Stomach (tissue), 9 donors: Measurements from ENCODE around the gene AFAP1. TPM values are rescaled to one million over a fixed set of nuclear protein-coding genes. Genes with fewer than 3 reads are reported as not detected.

ENCODE experiments used
- DNase-seq, 2 donors: peaks; one replicate each; pipeline versions ENCODE4 v3.0.0 to v3.0.0-alpha.2; 2013 to 2019
- H3K27ac ChIP-seq, 5 donors: fragments of 200-600 bp in 4 of 5; sonication (generic) in 4 of 5; one replicate each; pipeline ENCODE4 v1.5.1; 2013 to 2019; ENCODE audit warnings: mild to moderate bottlenecking in 1 of 5, moderate library complexity in 1 of 5
- H3K27me3 ChIP-seq, 3 donors: fragments of 200-600 bp; sonication (generic); one replicate each; pipeline ENCODE4 v1.5.1; 2017 to 2019; ENCODE audit warnings: mixed run types in 1 of 3
- H3K36me3 ChIP-seq, 4 donors: fragments of 200-600 bp; sonication (generic); 1 replicate in 3 of 4; 2 replicates in 1 of 4; pipeline ENCODE4 v1.5.1; 2016 to 2019
- H3K4me1 ChIP-seq, 4 donors: fragments of 200-600 bp; sonication (generic); one replicate each; pipeline ENCODE4 v1.5.1; 2016 to 2019
- H3K4me3 ChIP-seq, 4 donors: fragments of 200-600 bp; sonication (generic) in 3 of 4; one replicate each; pipeline ENCODE4 v1.5.1; 2016 to 2019; ENCODE audit warnings: mild to moderate bottlenecking in 1 of 4
- H3K9me3 ChIP-seq, 4 donors: fragments of 200-600 bp; sonication (generic); one replicate each; pipeline ENCODE4 v1.5.1; 2016 to 2019
- EP300 ChIP-seq: sonication (generic); formaldehyde crosslinking; IDR thresholded peaks from one replicate; pipeline ENCODE4 v1.6.1; 2017; ENCODE audit warnings: antibody characterized with exemption
- POLR2A ChIP-seq, 4 donors: fragments of 450-650 bp; IDR thresholded peaks; one replicate each; pipeline ENCODE4 v1.6.1; 2016; ENCODE audit warnings: antibody characterized with exemption in 4 of 4, control low read depth in 2 of 4, mild to moderate bottlenecking in 1 of 4, moderate library complexity in 1 of 4
- POLR2AphosphoS5 ChIP-seq, 3 donors: sonication (generic); formaldehyde crosslinking; IDR thresholded peaks; one replicate each; pipeline ENCODE4 v1.6.1; 2016; ENCODE audit warnings: antibody characterized with exemption in 3 of 3
- WGBS, 5 donors: extraction: QIAGEN DNeasy Blood & Tissue Kit in 3 of 5; methylation state at CpG; one replicate each; pipeline versions ENCODE4 v1.1.5 to v1.1.7; 2013 to 2018; 5-methylcytosine and 5-hydroxymethylcytosine counted together
- intact Hi-C: fragments of 100-400 bp; cut with DNase I; formaldehyde crosslinking; loops from one replicate; pipeline ENCODE4 v1.15.1; 2023; ENCODE audit warnings: low total_unique reads
- polyA plus RNA-seq, 3 donors: library from polyadenylated mRNA; stranded (reverse); fragments of 200-250 nt; gene quantifications; one replicate each; pipeline ENCODE4 v1.2.3, GENCODE V29; 2013
- total RNA-seq, 5 donors: library from RNA; depleted of rRNA; stranded (reverse); fragments of >200 nt; gene quantifications; one replicate each; pipeline versions ENCODE4 v1.1.0 to v1.2.3, GENCODE V29; 2014 to 2016
- TF ChIP-seq, protein P1 (sequence below), 7 experiments: fragments of 450-650 bp in 4 of 7; fragments of 200-600 bp in 3 of 7; sonication (generic) in 3 of 7; IDR thresholded peaks; one replicate each; pipeline ENCODE4 v1.5.1; 2016 to 2019; ENCODE audit warnings: antibody characterized with exemption in 7 of 7, control low read depth in 2 of 7, mild to moderate bottlenecking in 1 of 7
- donor health status: healthy with polysubstance abuse.
- donor health status: Bipolar disorder and iron deficiency.
- donor health status: healthy.

Gene AFAP1
- total and polyA plus RNA-seq, 8 donors = 4.1 to 88.9 (median 12.8) TPM

DNA sequence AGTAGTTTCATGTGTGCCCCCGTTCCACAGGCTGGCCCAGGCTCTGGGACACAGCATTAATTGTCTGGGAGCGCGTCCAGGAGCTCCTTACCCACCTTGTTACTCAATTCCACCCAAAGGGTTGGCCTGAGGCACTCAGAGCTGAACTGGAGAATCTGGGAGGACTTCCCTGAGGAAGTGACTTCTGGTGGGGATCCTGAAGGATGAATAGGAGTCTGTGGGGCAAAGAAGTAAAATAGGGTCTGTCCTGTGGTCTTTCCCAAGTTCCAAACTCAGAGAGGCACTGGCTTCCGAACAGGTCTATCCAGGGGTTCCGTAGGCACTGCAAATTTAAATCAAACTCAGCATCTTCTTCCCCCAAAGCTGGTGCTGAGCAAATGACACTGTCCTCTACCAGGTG lies 204.3 kb downstream of the AFAP1 start:
- Histone ChIP-seq H3K9me3 (peaks cover 0 to 12% (median 0%) of the 10 kb centered on the region in 4 donors), H3K27ac (no peak overlapping the region), H3K4me3 (no peak overlapping the region), H3K4me1 (no peaks in the 10 kb centered on the region), H3K27me3 (peaks cover 0 to 10% (median 4%) of the 10 kb centered on the region in 3 donors), H3K36me3 (peaks cover 0 to 16% (median 0%) of the 10 kb centered on the region in 4 donors)
- WGBS, 5 donors = 83 to 92% (median 90%) methylated on average over 5 of the region's 5 CpGs
- intact Hi-C loops = no loop called here
- DNase-seq = no peak
- TF ChIP-seq, protein P1, sequence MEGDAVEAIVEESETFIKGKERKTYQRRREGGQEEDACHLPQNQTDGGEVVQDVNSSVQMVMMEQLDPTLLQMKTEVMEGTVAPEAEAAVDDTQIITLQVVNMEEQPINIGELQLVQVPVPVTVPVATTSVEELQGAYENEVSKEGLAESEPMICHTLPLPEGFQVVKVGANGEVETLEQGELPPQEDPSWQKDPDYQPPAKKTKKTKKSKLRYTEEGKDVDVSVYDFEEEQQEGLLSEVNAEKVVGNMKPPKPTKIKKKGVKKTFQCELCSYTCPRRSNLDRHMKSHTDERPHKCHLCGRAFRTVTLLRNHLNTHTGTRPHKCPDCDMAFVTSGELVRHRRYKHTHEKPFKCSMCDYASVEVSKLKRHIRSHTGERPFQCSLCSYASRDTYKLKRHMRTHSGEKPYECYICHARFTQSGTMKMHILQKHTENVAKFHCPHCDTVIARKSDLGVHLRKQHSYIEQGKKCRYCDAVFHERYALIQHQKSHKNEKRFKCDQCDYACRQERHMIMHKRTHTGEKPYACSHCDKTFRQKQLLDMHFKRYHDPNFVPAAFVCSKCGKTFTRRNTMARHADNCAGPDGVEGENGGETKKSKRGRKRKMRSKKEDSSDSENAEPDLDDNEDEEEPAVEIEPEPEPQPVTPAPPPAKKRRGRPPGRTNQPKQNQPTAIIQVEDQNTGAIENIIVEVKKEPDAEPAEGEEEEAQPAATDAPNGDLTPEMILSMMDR (IDR thresholded peaks at IDR 0.05) = no peak
- TF ChIP-seq EP300 (no peak), POLR2AphosphoS5 (IDR thresholded peaks at IDR 0.05) (no peak), POLR2A (IDR thresholded peaks at IDR 0.05) (no peak)

DNA sequence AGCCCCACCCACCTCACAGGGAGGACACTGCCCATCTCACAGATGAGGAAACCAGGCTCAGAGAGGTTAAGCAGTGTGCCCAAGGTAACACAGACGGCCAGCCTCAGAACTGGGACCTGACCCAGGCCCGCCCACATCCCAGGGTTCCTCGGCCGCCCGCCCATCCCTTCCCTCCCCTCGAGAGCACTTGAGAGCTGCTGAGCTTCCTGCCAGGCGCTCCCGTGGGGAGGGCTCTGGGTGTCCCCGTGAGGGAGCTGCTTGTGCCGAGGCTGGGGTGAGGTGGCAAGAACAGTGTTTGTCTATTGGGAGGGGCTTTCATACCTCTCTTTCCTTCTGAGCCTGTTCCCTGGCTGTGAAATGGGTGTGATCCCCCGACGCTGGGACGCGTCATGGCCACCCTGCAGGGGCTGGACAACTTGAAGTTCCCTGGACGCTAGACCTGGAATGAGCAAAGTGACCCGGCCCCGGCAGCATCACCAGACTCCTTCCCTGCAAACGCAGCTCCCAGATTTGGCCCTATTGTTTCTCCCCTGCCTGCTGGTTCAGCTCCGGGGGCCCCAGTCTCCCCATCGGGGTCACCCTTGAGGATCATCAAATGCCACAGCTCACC lies 204.9 kb downstream of the AFAP1 start:
- WGBS, 5 donors = 51 to 61% (median 55%) methylated on average over 18 to 20 of the region's 20 CpGs
- H3K4me1 ChIP-seq = no peaks in the 10 kb centered on the region

DNA sequence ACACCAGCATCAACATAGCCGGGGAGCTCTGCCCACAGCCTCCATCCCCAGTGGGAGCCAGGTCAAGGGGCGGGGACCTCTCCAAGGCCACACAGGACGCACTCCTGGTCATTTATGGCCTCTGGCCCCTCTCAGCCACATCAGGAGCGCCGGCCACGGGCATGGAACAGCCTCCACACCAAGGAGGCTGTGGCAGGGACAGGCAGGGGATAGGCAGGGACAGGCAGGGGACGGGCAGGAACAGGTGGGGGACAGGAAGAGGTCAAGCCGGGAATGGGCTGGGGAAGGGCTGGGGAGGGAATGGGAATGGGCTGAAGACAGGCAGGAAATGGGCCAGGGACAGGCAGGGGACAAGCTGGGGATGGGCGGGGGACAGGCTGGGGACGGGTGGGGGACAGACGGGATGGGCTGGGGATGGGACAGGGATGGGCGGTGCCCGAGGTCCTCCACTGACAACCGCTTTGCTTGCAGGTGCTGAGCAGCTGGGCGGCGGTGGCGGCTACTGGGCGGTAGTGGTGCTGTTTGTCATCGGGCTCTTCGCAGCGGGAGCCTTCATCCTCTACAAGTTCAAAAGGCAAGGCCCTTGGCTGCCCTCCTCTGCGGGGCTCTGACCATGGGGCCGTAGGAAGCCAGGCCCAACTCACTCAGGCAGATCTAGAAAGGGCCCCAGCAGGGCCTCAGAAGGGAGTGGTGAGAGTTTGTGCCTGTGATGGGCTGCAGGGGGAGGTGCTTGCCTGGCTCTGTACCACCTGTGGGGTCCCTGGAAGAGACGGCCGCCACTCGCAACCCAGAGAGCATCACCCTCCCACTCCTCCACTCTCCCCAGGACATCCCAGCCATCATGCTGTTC lies 205.6 kb downstream of the AFAP1 start:
- no peak for TF ChIP-seq POLR2A (IDR thresholded peaks at IDR 0.05)
- no peak for TF ChIP-seq EP300
- TF ChIP-seq POLR2AphosphoS5 (IDR thresholded peaks at IDR 0.05) = no peak
- TF ChIP-seq, protein P1 (IDR thresholded peaks at IDR 0.05) = no peak
- intact Hi-C loops = no loop called here
- no peak for DNase-seq
- Histone ChIP-seq H3K9me3 (peaks cover 0 to 12% (median 0%) of the 10 kb centered on the region in 4 donors), H3K27me3 (peaks cover 0 to 10% (median 4%) of the 10 kb centered on the region in 3 donors), H3K36me3 (peaks cover 0 to 16% (median 0%) of the 10 kb centered on the region in 4 donors), H3K27ac (no peak overlapping the region), H3K4me1 (no peaks in the 10 kb centered on the region), H3K4me3 (no peak overlapping the region)
- WGBS, 5 donors = 61 to 69% (median 65%) methylated on average over 23 to 26 of the region's 26 CpGs

More for the DNA sequence above, 204.9 kb downstream of the AFAP1 start:
- TF ChIP-seq POLR2AphosphoS5 (IDR thresholded peaks at IDR 0.05) (no peak), EP300 (no peak), POLR2A (IDR thresholded peaks at IDR 0.05) (no peak)
- TF ChIP-seq, protein P1 (IDR thresholded peaks at IDR 0.05) = no peak
- no peak for DNase-seq
- Histone ChIP-seq H3K36me3 (peaks cover 0 to 16% (median 0%) of the 10 kb centered on the region in 4 donors), H3K4me3 (no peak overlapping the region), H3K27me3 (peaks cover 0 to 10% (median 4%) of the 10 kb centered on the region in 3 donors), H3K27ac (no peak overlapping the region), H3K9me3 (peaks cover 0 to 12% (median 0%) of the 10 kb centered on the region in 4 donors)
- intact Hi-C loops = no loop called here

DNA sequence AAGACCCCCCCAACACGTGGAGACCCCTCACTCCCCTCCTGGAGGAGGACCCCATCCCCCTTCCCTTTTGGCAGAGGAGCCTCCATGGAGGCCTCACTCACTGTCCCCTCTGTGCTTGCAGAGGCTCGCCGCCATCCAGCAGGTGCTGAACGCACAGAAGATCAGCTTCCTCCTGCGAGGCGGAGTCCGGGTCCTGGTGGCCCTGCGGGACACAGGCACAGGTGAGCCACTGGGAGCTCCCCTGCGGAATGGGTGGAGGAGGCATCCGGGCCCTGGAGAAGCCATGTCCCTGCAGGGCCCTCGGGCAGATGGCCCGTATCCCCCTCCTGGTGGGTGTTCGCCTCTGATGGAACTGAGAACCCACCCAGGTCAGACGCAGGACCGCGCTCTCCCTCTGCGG lies 206.5 kb downstream of the AFAP1 start:
- DNase-seq = no peak
- intact Hi-C loops = no loop called here
- no peaks in the 10 kb centered on the region for H3K4me1 ChIP-seq
- 82 to 88% (median 84%) methylated on average over 8 to 17 of the region's 17 CpGs for WGBS, 5 donors
- H3K27ac ChIP-seq = no peak overlapping the region
- H3K4me3 ChIP-seq = no peak overlapping the region
- H3K9me3 ChIP-seq = peaks cover 0 to 12% (median 0%) of the 10 kb centered on the region in 4 donors
- H3K36me3 ChIP-seq = peaks cover 0 to 15% (median 0%) of the 10 kb centered on the region in 4 donors
- no peak for TF ChIP-seq POLR2A (IDR thresholded peaks at IDR 0.05)
- TF ChIP-seq, protein P1 (IDR thresholded peaks at IDR 0.05) = no peak
- no peak for TF ChIP-seq POLR2AphosphoS5 (IDR thresholded peaks at IDR 0.05)
- no peak for TF ChIP-seq EP300
- peaks cover 0 to 10% (median 4%) of the 10 kb centered on the region in 3 donors for H3K27me3 ChIP-seq
